ENCODE measurements around the gene MFSD11. TPM values are rescaled to one million over a fixed set of nuclear protein-coding genes. Genes with fewer than 3 reads are reported as not detected.
"Not testable (repeated sequence)": the region's sequence is repeated elsewhere in the genome, so short reads cannot be mapped to it uniquely, and the experiment has no call there.

Gene MFSD11
- total RNA-seq, 1 donor from 2014 or later, result 29.6 TPM

DNA sequence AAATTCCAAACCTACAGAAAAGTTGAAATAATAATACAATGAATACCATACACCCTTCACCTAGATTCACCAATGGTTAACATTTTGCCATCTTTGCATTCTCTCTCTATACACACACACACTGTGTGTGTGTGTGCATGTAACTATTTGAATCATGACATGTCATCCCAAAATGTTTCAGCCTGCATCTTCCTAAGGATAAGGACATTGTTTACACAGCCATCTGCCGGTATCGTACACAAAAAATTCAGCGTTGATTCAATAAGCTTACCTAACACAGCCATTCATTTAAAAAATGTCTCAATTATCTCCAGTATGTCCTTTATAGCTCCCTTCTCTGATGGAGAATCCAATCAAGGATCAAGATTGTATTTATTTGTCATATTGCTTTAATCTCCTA, 31.1 kb upstream of the MFSD11 start:
- H3K9me3 Mint-ChIP-seq, result no peaks in the 10 kb centered on the region
- no peak overlapping the region for H3K27ac Mint-ChIP-seq (ENCODE audit: unreplicated experiment)
- peaks cover 3% of the 10 kb centered on the region for H3K27me3 Mint-ChIP-seq (ENCODE audit: low read depth)
- DNase-seq (ENCODE audit: low read depth, low spot score), result no peak
- TF ChIP-seq, protein P1, sequence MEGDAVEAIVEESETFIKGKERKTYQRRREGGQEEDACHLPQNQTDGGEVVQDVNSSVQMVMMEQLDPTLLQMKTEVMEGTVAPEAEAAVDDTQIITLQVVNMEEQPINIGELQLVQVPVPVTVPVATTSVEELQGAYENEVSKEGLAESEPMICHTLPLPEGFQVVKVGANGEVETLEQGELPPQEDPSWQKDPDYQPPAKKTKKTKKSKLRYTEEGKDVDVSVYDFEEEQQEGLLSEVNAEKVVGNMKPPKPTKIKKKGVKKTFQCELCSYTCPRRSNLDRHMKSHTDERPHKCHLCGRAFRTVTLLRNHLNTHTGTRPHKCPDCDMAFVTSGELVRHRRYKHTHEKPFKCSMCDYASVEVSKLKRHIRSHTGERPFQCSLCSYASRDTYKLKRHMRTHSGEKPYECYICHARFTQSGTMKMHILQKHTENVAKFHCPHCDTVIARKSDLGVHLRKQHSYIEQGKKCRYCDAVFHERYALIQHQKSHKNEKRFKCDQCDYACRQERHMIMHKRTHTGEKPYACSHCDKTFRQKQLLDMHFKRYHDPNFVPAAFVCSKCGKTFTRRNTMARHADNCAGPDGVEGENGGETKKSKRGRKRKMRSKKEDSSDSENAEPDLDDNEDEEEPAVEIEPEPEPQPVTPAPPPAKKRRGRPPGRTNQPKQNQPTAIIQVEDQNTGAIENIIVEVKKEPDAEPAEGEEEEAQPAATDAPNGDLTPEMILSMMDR (conservative IDR thresholded peaks at IDR 0.05), result no peak
- H3K4me3 Mint-ChIP-seq, result peak overlapping the region; percentile 28
- no peaks in the 10 kb centered on the region for H3K36me3 Mint-ChIP-seq (ENCODE audit: low read depth)
- H3K4me1 Mint-ChIP-seq, result peaks cover 46% of the 10 kb centered on the region

DNA sequence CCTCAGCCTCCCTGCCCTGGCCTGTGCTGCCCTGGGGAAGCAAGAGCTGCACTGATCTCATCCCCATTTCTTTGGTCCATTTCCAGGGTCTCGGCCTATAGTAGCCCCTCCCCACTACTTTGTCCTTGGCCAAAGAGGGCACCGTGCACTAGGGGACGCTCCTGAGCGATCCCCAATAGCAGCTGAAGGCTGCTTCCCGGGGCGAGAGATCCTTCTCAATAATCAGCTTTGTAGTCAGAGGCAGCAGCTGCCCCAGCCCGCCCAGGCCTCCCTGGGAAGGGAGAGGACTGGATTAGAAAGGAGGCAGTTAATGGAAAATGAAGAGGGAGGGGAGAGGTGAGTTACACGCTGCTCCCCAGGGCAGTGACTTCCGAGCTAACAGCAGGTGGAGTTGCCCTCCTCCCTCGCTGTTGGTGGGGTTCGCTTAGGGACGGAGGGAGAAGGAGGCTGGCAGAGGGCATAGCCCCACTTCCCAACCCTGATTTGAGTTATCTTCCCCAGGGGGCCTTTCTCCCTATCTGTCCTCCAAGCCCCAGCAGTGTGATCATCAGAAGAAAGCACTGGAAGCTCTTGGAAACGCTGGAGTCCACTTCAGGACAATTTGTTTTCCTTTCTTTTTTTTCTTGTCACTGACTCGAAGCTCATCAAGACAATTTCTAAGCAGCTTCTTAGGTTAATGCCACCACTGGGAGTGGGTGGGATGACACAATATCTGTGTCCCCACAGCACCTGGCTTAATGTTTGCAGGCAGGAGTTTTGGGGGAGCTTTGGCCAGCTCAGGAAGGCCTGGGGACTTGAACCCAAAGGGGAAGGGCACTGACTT, 29.7 kb upstream of the MFSD11 start:
- Mint-ChIP-seq H3K36me3 (ENCODE audit: low read depth) (no peaks in the 10 kb centered on the region), H3K4me1 (peaks cover 40% of the 10 kb centered on the region), H3K27ac (ENCODE audit: unreplicated experiment) (peak overlapping the region; percentile 62), H3K9me3 (no peaks in the 10 kb centered on the region), H3K4me3 (peak overlapping the region; percentile 90), H3K27me3 (ENCODE audit: low read depth) (peaks cover 3% of the 10 kb centered on the region)
- TF ChIP-seq, protein P1 (conservative IDR thresholded peaks at IDR 0.05), result peak; percentile 54
- DNase-seq (ENCODE audit: low read depth, low spot score), result peak; percentile 70

DNA sequence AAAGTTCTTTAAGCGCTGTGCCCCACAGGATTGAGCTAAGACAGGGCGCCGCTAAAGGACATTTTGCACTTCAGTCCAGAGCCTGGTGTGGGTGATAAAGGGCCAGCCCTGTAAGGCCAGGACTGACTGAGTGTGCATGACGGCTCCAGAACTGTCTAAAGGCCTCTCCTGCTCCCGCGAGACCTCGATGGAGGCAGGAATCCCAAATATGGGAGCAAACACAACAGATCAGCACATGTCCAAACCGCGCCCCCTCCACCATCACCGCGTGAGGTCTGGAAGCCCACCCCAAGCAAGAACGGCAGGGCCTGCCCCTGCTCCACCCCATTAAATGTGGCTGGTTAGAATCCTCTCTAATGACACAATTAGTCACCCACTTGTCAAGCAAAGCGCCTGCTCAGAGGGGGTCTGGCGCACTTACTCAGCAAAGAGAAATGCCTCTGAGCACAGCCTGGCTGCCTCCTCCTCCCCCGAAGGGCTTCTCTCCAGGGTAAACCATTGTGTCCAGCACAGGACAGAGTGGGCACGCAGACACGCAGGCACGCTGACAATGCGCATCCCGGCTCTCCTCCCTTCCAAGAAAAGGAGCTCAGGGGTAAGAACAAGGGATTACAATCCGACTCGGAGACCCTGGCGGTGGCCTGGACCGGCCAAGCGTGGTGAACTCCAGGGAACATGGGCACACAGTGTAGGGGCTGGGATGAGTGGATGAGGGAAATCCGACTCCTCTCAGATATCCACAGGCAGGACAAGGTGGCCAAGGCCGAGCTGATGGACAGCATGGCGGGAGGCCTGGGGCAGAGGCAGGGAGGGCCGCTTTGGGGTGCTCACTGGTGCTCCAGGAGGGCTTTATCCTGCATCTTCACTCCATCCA, 28.6 kb upstream of the MFSD11 start:
- H3K9me3 Mint-ChIP-seq, result no peaks in the 10 kb centered on the region
- peaks cover 40% of the 10 kb centered on the region for H3K4me1 Mint-ChIP-seq
- peaks cover 3% of the 10 kb centered on the region for H3K27me3 Mint-ChIP-seq (ENCODE audit: low read depth)
- no peaks in the 10 kb centered on the region for H3K36me3 Mint-ChIP-seq (ENCODE audit: low read depth)
- TF ChIP-seq, protein P1 (conservative IDR thresholded peaks at IDR 0.05), result no peak
- H3K27ac Mint-ChIP-seq (ENCODE audit: unreplicated experiment), result peak overlapping the region; percentile 89
- peak overlapping the region; percentile 90 for H3K4me3 Mint-ChIP-seq
- no peak for DNase-seq (ENCODE audit: low read depth, low spot score)

DNA sequence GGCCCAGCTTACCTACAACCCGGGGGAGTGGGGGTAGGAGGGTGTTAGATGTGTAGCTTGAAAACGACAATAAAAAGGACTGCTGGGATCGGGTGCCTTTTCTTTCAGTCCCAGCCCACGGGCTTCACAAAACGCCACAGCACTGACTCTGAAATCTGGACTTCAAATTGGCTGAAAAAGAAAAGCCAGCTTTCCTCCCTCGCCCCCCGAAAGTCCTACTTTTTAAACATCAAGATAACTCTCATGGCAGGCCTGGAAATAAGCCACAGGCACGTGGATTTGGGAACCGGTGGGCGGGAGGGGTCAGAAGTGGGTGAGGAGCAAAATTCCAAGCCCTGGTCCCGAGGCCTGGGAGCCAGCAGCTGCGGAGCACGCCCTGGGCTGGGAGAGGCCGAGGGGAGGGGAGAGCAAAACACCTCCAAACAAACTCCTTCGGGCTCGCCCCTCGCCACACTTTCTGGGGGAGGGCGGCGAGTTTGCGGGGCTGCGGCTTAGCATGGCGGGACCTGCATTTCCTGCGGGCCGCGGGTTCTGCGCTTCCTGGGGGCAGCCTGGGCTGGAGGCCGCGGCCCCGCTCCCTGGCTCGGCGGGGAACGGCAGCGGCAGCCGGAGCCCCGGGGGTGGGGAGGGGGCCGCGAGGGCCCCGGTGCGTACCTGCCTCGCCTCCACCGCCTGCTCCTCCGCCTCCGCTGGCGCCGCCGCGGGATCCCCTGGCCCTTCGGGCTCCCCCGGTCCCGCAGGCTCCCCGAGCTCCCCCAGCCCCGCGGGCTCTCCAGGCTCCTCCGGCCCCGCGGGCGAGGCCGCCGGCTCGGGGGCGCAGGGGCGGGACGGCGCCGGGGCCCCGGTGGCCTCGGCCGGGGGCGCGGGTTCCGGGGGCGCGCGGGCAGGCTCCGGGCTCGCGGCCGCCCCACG, 27.7 kb upstream of the MFSD11 start:
- H3K9me3 Mint-ChIP-seq; DNase-seq (ENCODE audit: low read depth, low spot score); H3K27me3 Mint-ChIP-seq (ENCODE audit: low read depth); H3K36me3 Mint-ChIP-seq (ENCODE audit: low read depth): not testable (repeated sequence)
- peak overlapping the region; percentile 89 for H3K27ac Mint-ChIP-seq (ENCODE audit: unreplicated experiment)
- peaks cover 43% of the 10 kb centered on the region for H3K4me1 Mint-ChIP-seq
- peak overlapping the region; percentile 90 for H3K4me3 Mint-ChIP-seq

DNA sequence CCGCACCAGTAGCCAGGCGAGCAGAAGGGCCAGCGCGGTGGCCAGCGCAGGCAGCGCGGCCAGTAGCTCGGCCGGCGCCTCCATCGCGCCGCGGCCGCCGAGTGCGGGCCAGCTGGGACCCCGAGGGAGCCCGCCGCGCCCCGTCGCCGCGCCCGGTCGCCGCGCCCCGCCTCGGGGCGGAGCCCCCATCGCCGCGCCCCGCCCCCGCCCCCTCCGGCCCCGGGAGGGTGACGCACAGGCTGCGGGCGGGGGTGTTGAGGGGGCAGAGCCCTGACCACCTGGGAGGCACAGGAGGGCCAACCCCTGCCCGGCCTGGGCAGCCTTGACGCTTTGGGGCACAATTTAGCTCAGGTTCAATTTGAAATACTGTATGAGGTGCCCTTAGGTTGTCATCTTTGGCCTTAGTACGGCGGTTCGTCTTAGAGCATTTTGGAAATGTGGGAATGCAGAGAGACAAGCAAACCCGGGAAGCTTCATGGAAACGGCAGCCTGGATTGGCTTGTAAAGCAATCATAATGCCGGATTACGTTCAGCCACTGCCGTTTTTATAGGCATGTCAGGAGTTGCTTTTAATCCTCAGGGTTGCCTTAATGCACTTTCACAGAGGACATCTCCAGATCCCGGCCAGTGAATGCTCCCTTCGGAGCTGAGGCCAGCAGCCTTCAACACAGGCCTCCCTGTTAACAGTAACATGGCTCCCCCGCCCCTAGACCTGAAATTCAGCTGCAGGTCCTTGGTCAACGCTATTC, 26.9 kb upstream of the MFSD11 start, which contains the start of gene MXRA7:
TSS of gene MXRA7 (minus strand) at position 103 of the 749 bp plus-strand sequence. CDS start at position 84, 19 bp downstream.
- H3K4me1 Mint-ChIP-seq, result peaks cover 43% of the 10 kb centered on the region
- peak within 1 kb of the TSS; percentile 89 for H3K27ac Mint-ChIP-seq (ENCODE audit: unreplicated experiment)
- peak within 1 kb of the TSS; percentile 90 for H3K4me3 Mint-ChIP-seq
- H3K9me3 Mint-ChIP-seq, result no peaks in the 10 kb centered on the region
- DNase-seq (ENCODE audit: low read depth, low spot score), result no peak
- TF ChIP-seq, protein P1 (conservative IDR thresholded peaks at IDR 0.05), result no peak
- peaks cover 3% of the 10 kb centered on the region for H3K27me3 Mint-ChIP-seq (ENCODE audit: low read depth)
- no peaks in the 10 kb centered on the region for H3K36me3 Mint-ChIP-seq (ENCODE audit: low read depth)

DNA sequence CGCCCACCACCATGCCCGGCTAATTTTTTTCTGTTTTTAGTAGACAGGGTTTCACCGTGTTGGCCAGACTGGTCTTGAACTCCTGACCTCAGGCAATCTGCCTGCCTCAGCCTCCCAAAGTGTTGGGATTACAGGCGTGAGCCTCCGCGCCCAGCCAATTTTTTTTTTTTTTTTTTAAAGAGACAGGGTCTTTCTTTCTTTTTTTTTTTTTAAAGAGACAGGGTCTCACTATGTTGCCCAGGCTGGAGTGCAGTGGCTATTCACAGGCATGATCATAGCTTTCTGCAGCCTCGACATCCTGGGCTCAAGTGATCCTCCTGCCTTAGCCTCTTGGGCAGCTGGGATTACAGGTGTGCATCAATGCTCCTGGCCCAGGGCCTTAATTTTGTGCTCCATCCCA, 25.6 kb upstream of the MFSD11 start:
- H3K4me3 Mint-ChIP-seq, result peak overlapping the region; percentile 83
- peaks cover 38% of the 10 kb centered on the region for H3K4me1 Mint-ChIP-seq
- H3K27me3 Mint-ChIP-seq (ENCODE audit: low read depth); H3K9me3 Mint-ChIP-seq; H3K27ac Mint-ChIP-seq (ENCODE audit: unreplicated experiment); H3K36me3 Mint-ChIP-seq (ENCODE audit: low read depth); DNase-seq (ENCODE audit: low read depth, low spot score): not testable (repeated sequence)
